EL (cell line): ENCODE measurements around the gene HS6ST3.

Source experiments
- DNase-seq: peaks from one replicate; pipeline ENCODE4 v3.0.0-alpha.2; 2016

Gene HS6ST3

GRCh38 chr13:96203471-96203870, 113.6 kb downstream of the HS6ST3 start:
- DNase-seq = no peak

GRCh38 chr13:96214824-96215445, 125.0 kb downstream of the HS6ST3 start:
- no peak for DNase-seq

- no peak for DNase-seq
Measured at GRCh38 chr13:96216543-96216942, 126.6 kb downstream of the HS6ST3 start.

GRCh38 chr13:96218475-96218874, 128.6 kb downstream of the HS6ST3 start:
- DNase-seq = no peak

- no peak for DNase-seq
Measured at GRCh38 chr13:96221471-96221870, 131.6 kb downstream of the HS6ST3 start.

- DNase-seq = no peak
Measured at GRCh38 chr13:96223231-96223630, 133.3 kb downstream of the HS6ST3 start.

- peak; percentile 25 for DNase-seq
Measured at GRCh38 chr13:96229356-96229755, 139.4 kb downstream of the HS6ST3 start.

GRCh38 chr13:96238241-96238640, 148.3 kb downstream of the HS6ST3 start:
- no peak for DNase-seq

GRCh38 chr13:96238861-96239260, 149.0 kb downstream of the HS6ST3 start:
- DNase-seq = no peak

GRCh38 chr13:96243376-96243775, 153.5 kb downstream of the HS6ST3 start:
- no peak for DNase-seq

GRCh38 chr13:96248103-96248502, 158.2 kb downstream of the HS6ST3 start:
- no peak for DNase-seq

GRCh38 chr13:96248996-96249395, 159.1 kb downstream of the HS6ST3 start:
- no peak for DNase-seq

- no peak for DNase-seq
Measured at GRCh38 chr13:96252903-96253302, 163.0 kb downstream of the HS6ST3 start.

- no peak for DNase-seq
Measured at GRCh38 chr13:96273196-96273595, 183.3 kb downstream of the HS6ST3 start.

- DNase-seq = no peak
Measured at GRCh38 chr13:96274046-96274445, 184.1 kb downstream of the HS6ST3 start.

GRCh38 chr13:96279904-96280303, 190.0 kb downstream of the HS6ST3 start:
- no peak for DNase-seq

- DNase-seq = no peak
Measured at GRCh38 chr13:96284971-96285370, 195.1 kb downstream of the HS6ST3 start.

- no peak for DNase-seq
Measured at GRCh38 chr13:96285729-96286128, 195.8 kb downstream of the HS6ST3 start.

GRCh38 chr13:96294930-96295881, 205.3 kb downstream of the HS6ST3 start:
- no peak for DNase-seq

GRCh38 chr13:96297360-96297759, 207.5 kb downstream of the HS6ST3 start:
- no peak for DNase-seq

- DNase-seq = no peak
Measured at GRCh38 chr13:96299235-96299634, 209.3 kb downstream of the HS6ST3 start.

- DNase-seq = no peak
Measured at GRCh38 chr13:96308568-96308967, 218.7 kb downstream of the HS6ST3 start.

- DNase-seq = no peak
Measured at GRCh38 chr13:96314974-96315373, 225.1 kb downstream of the HS6ST3 start.

- DNase-seq = no peak
Measured at GRCh38 chr13:96338030-96338429, 248.1 kb downstream of the HS6ST3 start.
